Astrocyte of the cerebellum (primary cell): ENCODE measurements around the gene KSR1.

Source experiments
- DNase-seq: peaks from one replicate; pipeline ENCODE4 v3.0.0-alpha.2; 2011; ENCODE audit warnings: low read depth
- H3K4me3 ChIP-seq: 2 replicates; pipeline ENCODE4 v1.5.1; 2011; ENCODE audit warnings: mild to moderate bottlenecking, low read depth, low read length, moderate library complexity
- CTCF ChIP-seq: IDR thresholded peaks from 2 replicates; pipeline ENCODE4 v1.5.1; 2012; ENCODE audit warnings: low read length, low read depth, moderate library complexity, mild to moderate bottlenecking; ENCODE audit errors: missing control alignments
- in situ Hi-C: cut with HindIII; loops from 2 replicates; pipeline ENCODE4 v1.10.0; 2017; ENCODE audit warnings: low sequenced_read_pairs

KSR1 gene

GRCh38 chr17:27607521-27608091 lies 151.4 kb downstream of the KSR1 start:
- no peak for TF ChIP-seq CTCF
- H3K4me3 ChIP-seq = no peak overlapping the region
- no peak for DNase-seq
- in situ Hi-C loops = no loop called here

GRCh38 chr17:27608328-27609230 lies 152.3 kb downstream of the KSR1 start:
- in situ Hi-C loops = no loop called here
- no peak overlapping the region for H3K4me3 ChIP-seq
- DNase-seq = no peak
- TF ChIP-seq CTCF = no peak

- DNase-seq = peak; percentile 32
Measured at GRCh38 chr17:27609611-27610303, 153.5 kb downstream of the KSR1 start.

GRCh38 chr17:27610304-27610677 lies 154.0 kb downstream of the KSR1 start:
- H3K4me3 ChIP-seq = no peak overlapping the region
- in situ Hi-C loops = no loop called here
- TF ChIP-seq CTCF = no peak
- no peak for DNase-seq

More at GRCh38 chr17:27609611-27610303, 153.5 kb downstream of the KSR1 start:
- in situ Hi-C loops = no loop called here
- H3K4me3 ChIP-seq = no peak overlapping the region
- peak; percentile 78 for TF ChIP-seq CTCF

GRCh38 chr17:27612160-27612770 lies 156.0 kb downstream of the KSR1 start:
- TF ChIP-seq CTCF = no peak
- DNase-seq = no peak
- H3K4me3 ChIP-seq = no peak overlapping the region
- in situ Hi-C loops = no loop called here

GRCh38 chr17:27613433-27613832 lies 157.2 kb downstream of the KSR1 start:
- TF ChIP-seq CTCF = no peak
- in situ Hi-C loops = no loop called here
- no peak overlapping the region for H3K4me3 ChIP-seq
- DNase-seq = no peak
